SU-DHL-6 (cell line): ENCODE data around the gene GDF10.

Experiments used
- H2AFZ ChIP-seq: fragments of 200-600 bp; sonication (generic); 2 replicates; pipeline ENCODE4 v1.6.1; 2014; ENCODE audit warnings: low read depth, mild to moderate bottlenecking, moderate library complexity, mixed read lengths, antibody characterized with exemption, low read length; ENCODE audit not compliant: severe bottlenecking
- H3F3A ChIP-seq: fragments of 200-600 bp; shearing (Covaris generic); 2 replicates; pipeline ENCODE4 v1.6.0; 2016; ENCODE audit warnings: antibody characterized with exemption, mild to moderate bottlenecking; ENCODE audit not compliant: insufficient read depth
- H3K27ac ChIP-seq: fragments of 200-600 bp; sonication (generic); 2 replicates; pipeline ENCODE4 v1.5.1; 2016; ENCODE audit warnings: low read depth, mild to moderate bottlenecking, low read length, moderate library complexity, mixed read lengths
- H3K27me3 ChIP-seq: fragments of 200-600 bp; sonication (generic), shearing (Covaris generic); 2 replicates; pipeline ENCODE4 v1.6.0; 2014; ENCODE audit warnings: mild to moderate bottlenecking, low read length
- H3K36me3 ChIP-seq: fragments of 200-600 bp; sonication (generic); 2 replicates; pipeline ENCODE4 v1.6.1; 2014; ENCODE audit warnings: mild to moderate bottlenecking, low read length, mixed read lengths
- H3K4me2 ChIP-seq: fragments of 300-600, 200-600 bp; shearing (Covaris generic), sonication (generic); 2 replicates; pipeline ENCODE4 v1.6.0; 2014; ENCODE audit warnings: low read length, low read depth, mild to moderate bottlenecking; ENCODE audit not compliant: poor library complexity, severe bottlenecking
- H3K4me3 ChIP-seq: fragments of 200-600 bp; sonication (generic); 2 replicates; pipeline ENCODE4 v1.5.1; 2014; ENCODE audit warnings: antibody characterized with exemption, low read length, mild to moderate bottlenecking, mixed read lengths; ENCODE audit not compliant: insufficient read depth, poor library complexity, severe bottlenecking
- H3K79me2 ChIP-seq: fragments of 200-600 bp; sonication (generic); 2 replicates; pipeline ENCODE4 v1.6.1; 2014; ENCODE audit warnings: mild to moderate bottlenecking, low read length, moderate library complexity; ENCODE audit not compliant: insufficient read depth
- H3K9ac ChIP-seq: fragments of 200-600 bp; sonication (generic); 2 replicates; pipeline ENCODE4 v1.7.0; 2014; ENCODE audit warnings: mild to moderate bottlenecking, low read length
- H3K9me2 ChIP-seq: fragments of 200-600 bp; sonication (generic); replicated peaks from 2 replicates; pipeline ENCODE4 v1.6.1; 2014; ENCODE audit warnings: low read length; ENCODE audit not compliant: insufficient read depth
- H3K9me3 ChIP-seq: fragments of 200-600 bp; sonication (generic); 2 replicates; pipeline ENCODE4 v1.6.1; 2014; ENCODE audit warnings: low read length, mixed read lengths; ENCODE audit not compliant: insufficient read depth
- H4K20me1 ChIP-seq: fragments of 200-600 bp; sonication (generic); 2 replicates; pipeline ENCODE4 v1.6.1; 2014; ENCODE audit warnings: low read depth, mild to moderate bottlenecking, antibody characterized with exemption, low read length, moderate library complexity, mixed read lengths
- CTCF ChIP-seq: fragments of 200-600 bp; sonication (generic); IDR thresholded peaks from one replicate; pipeline ENCODE4 v1.5.1; 2017; ENCODE audit warnings: antibody characterized with exemption, mild to moderate bottlenecking, low read length, moderate library complexity; ENCODE audit not compliant: insufficient read depth, poor library complexity, severe bottlenecking
- EZH2phosphoT487 ChIP-seq: fragments of 200-600 bp; sonication (generic), shearing (Covaris generic); conservative IDR thresholded peaks from 2 replicates; pipeline ENCODE4 v1.6.1; 2018; ENCODE audit warnings: mild to moderate bottlenecking, antibody characterized with exemption, low read length, moderate library complexity, mixed read lengths

GDF10 gene

GRCh38 chr10:47320812-47321211 is 20.8 kb downstream of the GDF10 start:
- no peak for TF ChIP-seq EZH2phosphoT487
- TF ChIP-seq CTCF, result no peak
- Histone ChIP-seq H3K36me3 (no peaks in the 10 kb centered on the region), H2AFZ (no peak overlapping the region), H3K4me3 (no peak overlapping the region), H3K27me3 (no peaks in the 10 kb centered on the region), H4K20me1 (no peaks in the 10 kb centered on the region), H3K27ac (no peak overlapping the region), H3K79me2 (no peaks in the 10 kb centered on the region), H3K9me2 (no peaks in the 10 kb centered on the region), H3F3A (no peaks in the 10 kb centered on the region), H3K9ac (no peak overlapping the region), H3K9me3 (no peaks in the 10 kb centered on the region), H3K4me2 (no peak overlapping the region)

- H3K27ac ChIP-seq, result no peak overlapping the region
- H3F3A ChIP-seq, result no peaks in the 10 kb centered on the region
- H3K9me3 ChIP-seq, result no peaks in the 10 kb centered on the region
- no peaks in the 10 kb centered on the region for H3K36me3 ChIP-seq
- no peak for TF ChIP-seq EZH2phosphoT487
- TF ChIP-seq CTCF, result no peak
- H2AFZ ChIP-seq, result no peak overlapping the region
- no peak overlapping the region for H3K9ac ChIP-seq
- no peaks in the 10 kb centered on the region for H3K27me3 ChIP-seq
- no peak overlapping the region for H3K4me3 ChIP-seq
- no peaks in the 10 kb centered on the region for H3K79me2 ChIP-seq
- no peaks in the 10 kb centered on the region for H4K20me1 ChIP-seq
- H3K4me2 ChIP-seq, result no peak overlapping the region
- no peaks in the 10 kb centered on the region for H3K9me2 ChIP-seq
Observed at GRCh38 chr10:47321521-47322195, 21.7 kb downstream of the GDF10 start.

GRCh38 chr10:47322300-47323061 is 22.5 kb downstream of the GDF10 start, which contains the start of gene GDF2:
Gene GDF2, plus strand, starts transcription at chr10:47322454. Its CDS starts 215 bp downstream, at chr10:47322669.
- Histone ChIP-seq H3K9me3 (no peaks in the 10 kb centered on the region), H3K9me2 (no peaks in the 10 kb centered on the region), H3K9ac (no peak within 1 kb of the TSS), H3K36me3 (no peaks in the 10 kb centered on the region), H3K79me2 (no peaks in the 10 kb centered on the region), H3K4me3 (no peak within 1 kb of the TSS), H3K27ac (no peak within 1 kb of the TSS), H2AFZ (no peak within 1 kb of the TSS), H3K4me2 (no peak within 1 kb of the TSS), H4K20me1 (no peaks in the 10 kb centered on the region), H3F3A (no peaks in the 10 kb centered on the region), H3K27me3 (no peaks in the 10 kb centered on the region)
- TF ChIP-seq CTCF (no peak), EZH2phosphoT487 (no peak)
